HG03469 (cell line): Measurements from ENCODE around the gene NDUFS6.

Experiments used
- ATAC-seq: cut with Tn5 transposase; IDR thresholded peaks from one replicate; pipeline ENCODE4 v1.9.1; 2021; ENCODE audit warnings: mild to moderate bottlenecking, moderate library complexity, moderate number of reproducible peaks; ENCODE audit not compliant: unreplicated experiment

Gene NDUFS6

GRCh38 chr5:1847056-1847455 lies 45.8 kb downstream of the NDUFS6 start:
- no peak for ATAC-seq

- no peak for ATAC-seq
Measured at GRCh38 chr5:1847611-1848010, 46.4 kb downstream of the NDUFS6 start.

GRCh38 chr5:1850324-1851154 lies 49.3 kb downstream of the NDUFS6 start:
- no peak for ATAC-seq

GRCh38 chr5:1851290-1851934 lies 50.2 kb downstream of the NDUFS6 start:
- ATAC-seq, result no peak

- ATAC-seq, result no peak
Measured at GRCh38 chr5:1852324-1852947, 51.2 kb downstream of the NDUFS6 start.

GRCh38 chr5:1853531-1853930 lies 52.3 kb downstream of the NDUFS6 start:
- no peak for ATAC-seq

- no peak for ATAC-seq
Measured at GRCh38 chr5:1855075-1855474, 53.9 kb downstream of the NDUFS6 start.

GRCh38 chr5:1855596-1855995 lies 54.4 kb downstream of the NDUFS6 start:
- ATAC-seq, result no peak

GRCh38 chr5:1856596-1857255 lies 55.5 kb downstream of the NDUFS6 start:
- ATAC-seq, result no peak

- no peak for ATAC-seq
Measured at GRCh38 chr5:1857256-1857600, 56.0 kb downstream of the NDUFS6 start.

- ATAC-seq, result no peak
Measured at GRCh38 chr5:1858436-1858835, 57.2 kb downstream of the NDUFS6 start.

- no peak for ATAC-seq
Measured at GRCh38 chr5:1859099-1859498, 57.9 kb downstream of the NDUFS6 start.

- ATAC-seq, result no peak
Measured at GRCh38 chr5:1860021-1860610, 58.9 kb downstream of the NDUFS6 start.

- ATAC-seq, result no peak
Measured at GRCh38 chr5:1860949-1861348, 59.7 kb downstream of the NDUFS6 start.

GRCh38 chr5:1864896-1865440 lies 63.8 kb downstream of the NDUFS6 start:
- ATAC-seq, result no peak

- no peak for ATAC-seq
Measured at GRCh38 chr5:1865486-1865885, 64.3 kb downstream of the NDUFS6 start.
